Bladder microvascular endothelial cell (primary cell): ENCODE measurements around the gene OR52N2. TPM values are rescaled to one million over a fixed set of nuclear protein-coding genes. Genes with fewer than 3 reads are reported as not detected.

Source experiments
- total RNA-seq: library from RNA; depleted of rRNA; stranded (reverse); fragments of >200 nt; gene quantifications from 2 replicates; pipeline ENCODE4 v1.2.3, GENCODE V29; 2014

The OR52N2 gene
- not detected in 2 replicates for total RNA-seq

DNA sequence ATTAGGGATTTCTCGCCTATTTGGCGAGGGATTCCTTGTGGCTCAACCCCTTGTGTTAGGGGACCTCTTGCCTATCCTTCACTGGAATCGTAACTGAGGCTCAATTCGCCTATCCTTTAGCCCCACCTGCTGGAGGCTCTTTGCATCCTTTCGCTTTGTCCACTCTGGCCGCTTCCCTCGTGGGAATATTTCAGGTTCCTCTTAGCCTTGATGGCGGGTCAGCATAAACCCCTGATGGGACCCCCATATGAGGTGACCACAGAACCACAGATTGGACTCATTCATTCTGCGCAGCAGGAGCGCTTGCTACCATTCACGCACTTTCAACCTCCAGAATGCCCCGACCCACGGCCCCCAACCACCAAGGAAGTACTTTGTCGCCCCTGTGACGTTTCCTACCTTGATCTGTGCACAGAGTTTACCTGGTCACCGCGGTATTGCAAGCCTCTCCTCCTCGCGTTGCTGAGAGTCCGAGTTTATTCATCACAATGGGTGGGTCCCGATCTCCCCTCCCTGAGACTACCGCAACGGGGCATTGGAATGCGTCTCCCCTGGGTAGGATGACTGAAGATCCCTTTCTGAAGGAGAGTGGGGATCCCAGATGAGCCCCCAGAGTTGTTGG lies at the start of gene OR52N2:
TSS of gene OR52N2 (plus strand) at position 425 of the 622 bp plus-strand sequence. CDS start 11,412 bp downstream, outside the sequence.

DNA sequence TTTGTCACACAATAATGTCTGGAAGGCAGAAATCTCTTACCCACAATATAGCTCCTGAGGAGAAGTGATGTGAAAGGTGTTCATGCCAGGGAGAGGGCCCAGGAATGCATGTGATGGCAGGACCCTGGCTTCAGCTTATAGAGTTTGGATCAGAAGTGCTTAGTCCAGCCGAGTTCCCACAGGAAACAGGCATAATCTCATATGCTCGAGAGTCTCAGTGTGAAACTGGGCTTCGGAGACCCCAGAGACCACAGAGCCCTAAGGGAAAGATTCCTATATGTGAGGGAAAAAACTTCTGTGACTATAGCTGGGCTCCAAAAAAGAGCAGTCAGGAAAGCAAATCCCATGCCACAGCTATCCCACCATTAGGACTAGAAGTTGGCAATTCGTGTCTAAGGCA lies 25.5 kb upstream of the OR52N2 start, which contains the start of gene OR52N5:
TSS of gene OR52N5 (minus strand) at position 101 of the 400 bp plus-strand sequence. CDS start 4,721 bp downstream, outside the sequence.

DNA sequence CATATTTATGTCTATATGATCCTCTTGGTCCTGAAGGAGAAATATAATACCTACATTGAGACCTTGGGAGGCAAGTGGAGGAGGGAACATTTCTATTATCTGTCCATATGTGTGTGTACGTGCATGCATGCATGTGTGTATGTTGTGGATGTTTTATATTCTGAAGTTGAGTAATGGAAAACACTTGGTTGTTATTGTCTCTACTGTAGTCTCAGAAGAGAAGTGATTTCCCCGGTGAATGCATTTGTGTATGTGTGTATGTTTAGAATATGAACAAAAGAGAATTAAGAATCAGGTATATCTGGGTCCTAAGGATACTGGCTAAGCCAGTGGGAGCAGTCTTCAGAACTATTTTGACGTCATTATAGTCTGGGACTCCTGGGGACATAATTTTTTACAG lies 17.6 kb upstream of the OR52N2 start, which contains the start of gene OR52N1:
TSS of gene OR52N1 (minus strand) at position 101 of the 400 bp plus-strand sequence. CDS start 2,449 bp downstream, outside the sequence.

DNA sequence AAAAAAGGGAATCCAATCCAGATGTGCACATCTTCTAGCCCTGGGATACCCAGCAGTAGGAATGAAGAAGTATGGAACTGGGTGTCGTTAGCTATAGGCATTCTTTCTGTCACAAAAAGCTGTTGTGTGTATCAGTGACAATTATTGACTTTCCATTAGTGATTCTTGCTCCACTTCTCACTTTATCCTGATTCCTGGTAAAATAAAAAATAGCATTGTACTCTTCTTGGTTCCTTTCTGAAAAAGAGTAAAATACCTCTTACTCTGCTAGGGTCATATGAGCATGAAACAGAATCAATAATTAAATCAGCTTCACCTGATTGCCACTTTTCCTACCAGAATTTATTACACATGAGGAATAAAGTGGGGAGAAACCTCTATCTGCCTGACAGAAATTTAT lies 33.1 kb downstream of the OR52N2 start, which contains the start of gene OR52E6:
TSS of gene OR52E6 (minus strand) at position 101 of the 400 bp plus-strand sequence. CDS start at position 101, 0 bp downstream.

DNA sequence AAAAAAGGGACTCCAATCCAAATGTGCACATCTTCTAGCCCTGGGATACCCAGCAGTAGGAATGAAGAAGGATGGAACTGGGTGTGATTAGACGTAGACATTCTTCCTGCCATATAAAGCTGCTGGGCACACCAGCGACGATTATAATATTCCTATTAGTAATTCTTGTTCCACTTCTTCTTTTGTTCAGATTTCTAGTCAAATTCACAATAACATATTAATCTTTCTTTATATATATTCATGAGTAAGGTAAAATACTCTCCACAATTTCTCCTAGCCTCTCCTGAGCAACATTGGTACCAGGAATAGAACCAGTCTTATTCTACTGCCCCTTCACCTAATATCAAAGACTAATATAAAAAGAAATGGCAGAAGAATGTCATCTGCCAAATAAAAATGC lies 48.9 kb downstream of the OR52N2 start, which contains the start of gene OR52E8:
TSS of gene OR52E8 (minus strand) at position 101 of the 400 bp plus-strand sequence. CDS start at position 101, 0 bp downstream.

Other genes starting within 250 kb of the OR52N2 start
- gene OR52B6, start 228.0 kb upstream of the OR52N2 start, total RNA-seq, result not detected in 2 replicates
- gene TRIM6, start 212.3 kb upstream of the OR52N2 start, total RNA-seq, result 1.3 and 2.1 TPM in 2 replicates
- 10.0 and 14.7 TPM in 2 replicates for gene TRIM34, start 183.9 kb upstream of the OR52N2 start, total RNA-seq
- 48.6 and 116 TPM in 2 replicates for gene TRIM5, start 123.8 kb upstream of the OR52N2 start, total RNA-seq
- gene TRIM22, start 119.1 kb upstream of the OR52N2 start, total RNA-seq, result 96.0 and 226 TPM in 2 replicates
- gene OR56B1, start 72.5 kb upstream of the OR52N2 start, total RNA-seq, result not detected in 2 replicates
- not detected in 2 replicates for gene OR52N4, start 54.7 kb upstream of the OR52N2 start, total RNA-seq
- not detected in 2 replicates for gene OR52N5, start 25.6 kb upstream of the OR52N2 start, total RNA-seq
- gene OR52N1, start 17.7 kb upstream of the OR52N2 start, total RNA-seq, result not detected in 2 replicates
- not detected in 2 replicates for gene OR52E6, start 33.0 kb downstream of the OR52N2 start, total RNA-seq
- not detected in 2 replicates for gene OR52E8, start 48.8 kb downstream of the OR52N2 start, total RNA-seq
- gene OR52E4, start 71.7 kb downstream of the OR52N2 start, total RNA-seq, result not detected in 2 replicates
- not detected in 2 replicates for gene OR52E5, start 84.3 kb downstream of the OR52N2 start, total RNA-seq
- gene OR56A3, start 133.3 kb downstream of the OR52N2 start, total RNA-seq, result not detected in 2 replicates
- gene OR56A5, start 159.6 kb downstream of the OR52N2 start, total RNA-seq, result not detected in 2 replicates
- gene OR52L1, start 178.1 kb downstream of the OR52N2 start, total RNA-seq, result not detected in 2 replicates
- gene OR56A4, start 198.0 kb downstream of the OR52N2 start, total RNA-seq, result not detected in 2 replicates
- gene OR56A1, start 221.8 kb downstream of the OR52N2 start, total RNA-seq, result not detected in 2 replicates